Measurements from ENCODE around the gene GPR55. TPM values are rescaled to one million over a fixed set of nuclear protein-coding genes. Genes with fewer than 3 reads are reported as not detected.
"Not testable (repeated sequence)": the region's sequence is repeated elsewhere in the genome, so short reads cannot be mapped to it uniquely, and the experiment has no call there.

Gene GPR55
- total and polyA plus RNA-seq, 7 donors, result 0.01 to 0.32 (median 0.03) TPM; not detected in 4

GRCh38 chr2:230937362-230937761 is 12.3 kb upstream of the GPR55 start:
- WGBS, 3 donors, result 82 to 89% (median 84%) methylated on average over 4 of the region's 4 CpGs
- Histone ChIP-seq H3K27ac (no peak overlapping the region), H3K9me3 (peaks cover 6% of the 10 kb centered on the region), H3K4me1 (no peaks in the 10 kb centered on the region), H3K27me3 (ENCODE audit: insufficient read depth in 3 of 3, low read length in 2 of 3) (peaks cover 0 to 11% (median 9%) of the 10 kb centered on the region in 3 donors), H3K36me3 (ENCODE audit: insufficient read depth in 1 of 2, low read depth in 1 of 2) (no peaks in the 10 kb centered on the region), H3K4me3 (no peak overlapping the region)
- intact Hi-C loops (cut with DNase I), result no loop called here
- no peak for ATAC-seq
- no peak for DNase-seq
- TF ChIP-seq, protein P1, sequence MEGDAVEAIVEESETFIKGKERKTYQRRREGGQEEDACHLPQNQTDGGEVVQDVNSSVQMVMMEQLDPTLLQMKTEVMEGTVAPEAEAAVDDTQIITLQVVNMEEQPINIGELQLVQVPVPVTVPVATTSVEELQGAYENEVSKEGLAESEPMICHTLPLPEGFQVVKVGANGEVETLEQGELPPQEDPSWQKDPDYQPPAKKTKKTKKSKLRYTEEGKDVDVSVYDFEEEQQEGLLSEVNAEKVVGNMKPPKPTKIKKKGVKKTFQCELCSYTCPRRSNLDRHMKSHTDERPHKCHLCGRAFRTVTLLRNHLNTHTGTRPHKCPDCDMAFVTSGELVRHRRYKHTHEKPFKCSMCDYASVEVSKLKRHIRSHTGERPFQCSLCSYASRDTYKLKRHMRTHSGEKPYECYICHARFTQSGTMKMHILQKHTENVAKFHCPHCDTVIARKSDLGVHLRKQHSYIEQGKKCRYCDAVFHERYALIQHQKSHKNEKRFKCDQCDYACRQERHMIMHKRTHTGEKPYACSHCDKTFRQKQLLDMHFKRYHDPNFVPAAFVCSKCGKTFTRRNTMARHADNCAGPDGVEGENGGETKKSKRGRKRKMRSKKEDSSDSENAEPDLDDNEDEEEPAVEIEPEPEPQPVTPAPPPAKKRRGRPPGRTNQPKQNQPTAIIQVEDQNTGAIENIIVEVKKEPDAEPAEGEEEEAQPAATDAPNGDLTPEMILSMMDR (IDR thresholded peaks at IDR 0.05), result no peak

DNA sequence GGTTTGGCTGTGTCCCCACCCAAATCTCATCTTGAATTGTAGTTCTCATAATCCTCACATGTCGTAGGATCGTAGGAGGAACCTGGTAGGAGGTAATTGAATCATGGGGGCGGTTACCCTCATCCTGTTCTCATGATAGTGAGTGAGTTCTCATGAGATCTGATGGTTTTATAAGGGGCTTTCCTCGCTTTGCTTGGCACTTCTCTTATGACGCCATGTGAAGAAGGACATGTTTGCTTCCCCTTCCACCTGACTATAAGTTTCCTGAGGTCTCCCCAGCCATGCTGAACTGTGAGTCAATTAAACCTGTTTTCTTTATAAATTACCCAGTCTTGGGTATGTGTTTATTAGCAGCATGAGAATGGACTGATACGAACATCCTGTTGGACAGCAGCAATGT is 11.2 kb upstream of the GPR55 start:
- ATAC-seq; intact Hi-C loops (cut with DNase I); H3K4me3 ChIP-seq; H3K4me1 ChIP-seq; H3K36me3 ChIP-seq (ENCODE audit: insufficient read depth in 1 of 2, low read depth in 1 of 2); H3K9me3 ChIP-seq; DNase-seq; H3K27ac ChIP-seq: not testable (repeated sequence)
- 79 to 87% (median 85%) methylated on average over 6 of the region's 6 CpGs for WGBS, 3 donors
- H3K27me3 ChIP-seq (ENCODE audit: insufficient read depth in 3 of 3, low read length in 2 of 3), result peaks cover 0 to 11% (median 9%) of the 10 kb centered on the region in 3 donors

DNA sequence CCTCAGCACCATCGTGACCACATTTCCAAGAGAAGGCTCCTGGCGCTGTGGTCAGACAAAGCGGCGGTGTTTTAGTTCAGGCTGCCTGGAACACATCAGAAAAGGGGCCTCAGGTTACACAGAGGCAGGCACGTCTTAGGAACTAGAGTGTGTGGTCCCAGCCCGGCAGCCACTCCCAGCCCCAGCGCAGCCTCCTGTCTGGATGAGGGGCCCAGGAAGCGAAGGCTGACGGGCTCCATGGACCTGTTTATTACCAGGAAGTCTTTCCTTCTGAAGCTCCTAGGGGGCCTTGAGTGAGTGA is 10.0 kb upstream of the GPR55 start:
- no peaks in the 10 kb centered on the region for H3K4me1 ChIP-seq
- H3K27me3 ChIP-seq (ENCODE audit: insufficient read depth in 3 of 3, low read length in 2 of 3), result peaks cover 0 to 10% (median 9%) of the 10 kb centered on the region in 3 donors
- H3K9me3 ChIP-seq, result peaks cover 6% of the 10 kb centered on the region
- 42 to 54% (median 49%) methylated on average over 9 of the region's 9 CpGs for WGBS, 3 donors
- H3K4me3 ChIP-seq, result no peak overlapping the region
- TF ChIP-seq, protein P1 (IDR thresholded peaks at IDR 0.05), result no peak
- no peaks in the 10 kb centered on the region for H3K36me3 ChIP-seq (ENCODE audit: insufficient read depth in 1 of 2, low read depth in 1 of 2)
- no peak for ATAC-seq
- H3K27ac ChIP-seq, result no peak overlapping the region
- DNase-seq, result no peak
- intact Hi-C loops (cut with DNase I), result no loop called here

DNA sequence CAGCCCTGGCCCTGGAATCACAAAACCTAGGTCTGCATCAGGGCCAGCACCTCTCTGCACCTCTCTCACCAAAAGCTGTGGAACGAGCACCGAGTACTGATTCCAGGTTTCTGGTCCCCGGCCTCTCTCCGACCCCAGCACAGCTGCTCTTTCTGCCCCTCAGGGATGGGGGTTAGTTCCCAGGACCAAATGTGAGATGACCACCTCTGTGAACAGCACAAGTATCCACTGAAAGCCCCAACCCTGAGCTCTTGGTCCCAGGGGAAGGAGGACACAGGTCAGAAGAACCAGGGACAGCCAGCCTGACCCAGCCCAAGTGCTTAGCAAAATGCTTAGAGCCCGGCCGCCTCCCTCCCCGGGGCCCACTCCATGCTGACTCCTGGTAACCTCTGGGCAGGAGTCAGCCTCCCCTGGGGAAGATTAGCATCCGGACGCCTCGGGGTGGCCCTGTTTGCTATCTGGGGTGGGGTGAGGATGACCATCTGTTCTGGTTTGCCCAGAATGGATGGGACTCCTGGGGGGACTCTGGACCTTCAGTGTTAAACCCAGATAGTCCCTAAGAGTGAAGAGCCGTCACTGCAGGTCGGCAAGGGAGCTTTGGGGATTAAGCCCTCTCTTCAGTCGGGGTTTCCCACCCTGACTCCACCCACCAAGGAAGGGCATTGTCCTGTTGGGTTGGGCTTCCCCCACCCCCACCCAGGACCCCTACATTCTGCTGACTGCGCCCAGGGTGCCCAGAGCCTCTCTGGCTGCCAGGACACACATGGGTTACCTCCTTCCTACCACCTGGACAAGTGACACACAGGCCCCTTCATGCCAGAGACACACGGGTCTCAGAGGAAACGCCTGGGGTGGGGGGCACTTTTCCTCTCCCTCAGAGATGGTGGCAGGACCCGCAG is 9.4 kb upstream of the GPR55 start:
- peaks cover 6% of the 10 kb centered on the region for H3K9me3 ChIP-seq
- no peak overlapping the region for H3K27ac ChIP-seq
- DNase-seq, result no peak
- no peak overlapping the region for H3K4me3 ChIP-seq
- H3K4me1 ChIP-seq, result no peaks in the 10 kb centered on the region
- peaks cover 0 to 9% (median 9%) of the 10 kb centered on the region in 3 donors for H3K27me3 ChIP-seq (ENCODE audit: insufficient read depth in 3 of 3, low read length in 2 of 3)
- ATAC-seq, result no peak
- intact Hi-C loops (cut with DNase I), result no loop called here
- no peaks in the 10 kb centered on the region for H3K36me3 ChIP-seq (ENCODE audit: insufficient read depth in 1 of 2, low read depth in 1 of 2)
- TF ChIP-seq, protein P1 (IDR thresholded peaks at IDR 0.05), result no peak
- WGBS, 3 donors, result 67 to 70% (median 69%) methylated on average over 17 of the region's 17 CpGs

GRCh38 chr2:230933521-230934180 is 8.6 kb upstream of the GPR55 start:
- H3K27me3 ChIP-seq (ENCODE audit: insufficient read depth in 3 of 3, low read length in 2 of 3), result peaks cover 0 to 9% (median 6%) of the 10 kb centered on the region in 3 donors
- no peak for ATAC-seq
- no peak overlapping the region for H3K27ac ChIP-seq
- TF ChIP-seq, protein P1 (IDR thresholded peaks at IDR 0.05), result no peak
- no peak overlapping the region for H3K4me3 ChIP-seq
- no peak for DNase-seq
- H3K9me3 ChIP-seq, result peaks cover 6% of the 10 kb centered on the region
- H3K4me1 ChIP-seq, result no peaks in the 10 kb centered on the region
- 73 to 77% (median 77%) methylated on average over 10 of the region's 10 CpGs for WGBS, 3 donors
- intact Hi-C loops (cut with DNase I), result no loop called here
- H3K36me3 ChIP-seq (ENCODE audit: insufficient read depth in 1 of 2, low read depth in 1 of 2), result no peaks in the 10 kb centered on the region
